Measurements from ENCODE around the gene SH3GLB2. TPM values are rescaled to one million over a fixed set of nuclear protein-coding genes. Genes with fewer than 3 reads are reported as not detected.

Gene SH3GLB2
- total and polyA plus RNA-seq, 2 experiments from 2014 or later: 85.4 to 124 TPM

DNA sequence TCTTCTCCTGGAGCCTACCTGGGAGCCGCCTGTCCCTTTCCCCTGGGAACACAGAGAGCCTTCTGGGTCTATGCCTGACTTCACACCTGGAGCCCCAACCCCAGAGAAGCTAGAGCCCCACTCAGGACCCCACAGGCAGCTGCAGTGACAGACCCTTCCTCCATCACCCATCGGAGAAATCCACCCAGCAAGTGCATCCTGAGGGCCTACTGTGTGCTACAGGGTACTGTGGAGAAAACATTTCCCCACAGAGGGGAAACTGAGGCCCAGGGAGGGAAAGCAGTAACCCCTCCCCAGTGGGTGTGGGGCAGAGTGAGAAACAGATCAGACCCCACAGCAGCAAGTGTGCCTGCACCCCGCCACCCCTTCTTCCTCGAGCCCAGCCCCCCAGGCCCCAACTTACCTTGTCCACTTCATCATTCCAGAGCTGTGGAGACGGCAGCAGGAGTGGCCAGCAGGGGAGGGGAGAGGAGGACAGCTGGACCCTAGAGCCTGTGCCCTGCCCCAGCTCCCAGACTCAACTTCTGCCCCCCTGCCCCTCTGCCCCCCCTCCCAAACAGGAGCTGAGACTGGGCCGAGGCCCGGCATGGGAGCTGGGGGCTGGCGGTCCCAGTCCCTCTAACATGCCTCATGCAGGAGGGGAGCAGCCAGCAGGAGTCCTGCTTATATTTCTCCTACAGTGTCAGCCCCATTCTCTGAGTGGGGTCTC is 17.7 kb downstream of the SH3GLB2 start:
- Histone ChIP-seq H3K4me3 (no peak overlapping the region), H3K27me3 (no peaks in the 10 kb centered on the region), H3K27ac (no peak overlapping the region), H2AFZ (no peak overlapping the region), H3K4me2 (no peak overlapping the region), H3K9me2 (replicated peaks; ENCODE audit: insufficient read depth) (no peaks in the 10 kb centered on the region), H3K4me1 (ENCODE audit: insufficient read depth) (no peaks in the 10 kb centered on the region), H3K9me3 (ENCODE audit: low read depth) (no peaks in the 10 kb centered on the region), H4K20me1 (ENCODE audit: insufficient read depth, poor library complexity, severe bottlenecking) (no peaks in the 10 kb centered on the region), H3K36me3 (replicated peaks; ENCODE audit: insufficient read depth, low read depth) (no peaks in the 10 kb centered on the region), H3K79me2 (no peaks in the 10 kb centered on the region)
- peak; percentile 3 for DNase-seq (ENCODE audit: low spot score)
- WGBS (ENCODE audit: low lambda C conversion rate, missing lambda C conversion rate): 94% methylated on average over 8 of the region's 8 CpGs
- TF ChIP-seq, protein P1, sequence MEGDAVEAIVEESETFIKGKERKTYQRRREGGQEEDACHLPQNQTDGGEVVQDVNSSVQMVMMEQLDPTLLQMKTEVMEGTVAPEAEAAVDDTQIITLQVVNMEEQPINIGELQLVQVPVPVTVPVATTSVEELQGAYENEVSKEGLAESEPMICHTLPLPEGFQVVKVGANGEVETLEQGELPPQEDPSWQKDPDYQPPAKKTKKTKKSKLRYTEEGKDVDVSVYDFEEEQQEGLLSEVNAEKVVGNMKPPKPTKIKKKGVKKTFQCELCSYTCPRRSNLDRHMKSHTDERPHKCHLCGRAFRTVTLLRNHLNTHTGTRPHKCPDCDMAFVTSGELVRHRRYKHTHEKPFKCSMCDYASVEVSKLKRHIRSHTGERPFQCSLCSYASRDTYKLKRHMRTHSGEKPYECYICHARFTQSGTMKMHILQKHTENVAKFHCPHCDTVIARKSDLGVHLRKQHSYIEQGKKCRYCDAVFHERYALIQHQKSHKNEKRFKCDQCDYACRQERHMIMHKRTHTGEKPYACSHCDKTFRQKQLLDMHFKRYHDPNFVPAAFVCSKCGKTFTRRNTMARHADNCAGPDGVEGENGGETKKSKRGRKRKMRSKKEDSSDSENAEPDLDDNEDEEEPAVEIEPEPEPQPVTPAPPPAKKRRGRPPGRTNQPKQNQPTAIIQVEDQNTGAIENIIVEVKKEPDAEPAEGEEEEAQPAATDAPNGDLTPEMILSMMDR (IDR thresholded peaks at IDR 0.05; ENCODE audit: poor library complexity): no peak
- TF ChIP-seq EZH2phosphoT487 (IDR thresholded peaks at IDR 0.05; ENCODE audit: low read depth, severe bottlenecking, unreplicated experiment): no peak
- TF ChIP-seq EZH2 (IDR thresholded peaks at IDR 0.05; ENCODE audit: borderline replicate concordance): no peak

DNA sequence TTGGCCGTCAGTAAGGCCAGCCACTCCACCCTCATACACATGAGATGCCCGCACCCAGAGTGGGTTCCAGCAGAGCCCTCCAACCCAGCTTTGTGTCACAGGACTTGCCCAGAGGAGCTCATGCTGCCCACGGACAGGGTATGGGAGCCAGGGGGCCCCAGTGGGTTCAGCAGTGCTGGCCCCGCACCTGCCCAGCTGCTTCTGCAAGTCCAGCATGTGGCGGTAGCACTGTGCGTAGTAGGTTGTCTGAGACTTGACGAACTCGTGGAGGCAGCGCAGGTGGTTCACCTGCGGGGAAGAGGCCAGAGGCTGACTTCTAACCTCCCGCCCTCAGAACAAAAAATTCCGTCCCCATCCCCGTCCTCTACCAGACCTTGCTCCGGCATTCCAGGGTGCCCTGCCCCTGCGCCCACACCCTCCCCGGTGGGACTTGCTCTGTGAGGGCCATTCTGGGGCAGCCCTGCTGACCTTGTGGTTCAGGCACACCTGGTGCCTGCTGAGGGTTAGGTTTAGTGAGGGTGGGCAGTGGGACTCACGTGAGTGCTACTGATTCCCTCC is 18.5 kb downstream of the SH3GLB2 start:
- WGBS (ENCODE audit: low lambda C conversion rate, missing lambda C conversion rate): 96% methylated on average over 16 of the region's 17 CpGs

DNA sequence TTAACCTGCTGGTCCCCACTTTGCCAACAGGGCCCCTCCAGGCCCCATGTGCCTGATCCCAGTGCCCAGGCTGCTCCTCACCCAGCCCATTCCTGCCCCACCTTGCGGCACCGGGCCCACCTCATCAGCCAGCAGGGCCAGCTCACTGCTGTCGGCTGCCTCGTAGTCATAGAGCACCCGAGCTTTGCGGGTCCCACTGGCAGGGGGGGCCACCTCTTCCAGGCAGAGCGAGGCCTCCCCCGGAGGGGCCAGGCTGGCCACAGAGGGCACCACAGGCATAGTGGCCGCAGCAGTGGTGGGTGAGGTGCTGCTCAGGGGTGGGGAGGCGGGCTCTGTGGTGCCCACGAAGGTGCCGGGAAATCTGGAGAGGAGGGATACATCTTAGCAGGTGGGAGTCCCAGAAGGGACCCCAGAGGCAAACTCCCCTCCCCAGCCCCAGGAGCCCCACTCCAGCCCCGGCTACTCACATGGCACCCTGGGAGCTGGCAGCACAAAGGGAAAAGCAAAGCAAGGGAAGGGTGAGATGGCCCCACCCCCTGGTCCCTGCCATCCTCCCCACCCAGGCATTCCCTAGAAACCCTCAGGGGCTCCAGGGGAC is 19.0 kb downstream of the SH3GLB2 start:
- H3K36me3 ChIP-seq (replicated peaks; ENCODE audit: insufficient read depth, low read depth): no peaks in the 10 kb centered on the region
- H3K9me3 ChIP-seq (ENCODE audit: low read depth): no peaks in the 10 kb centered on the region
- no peak overlapping the region for H3K4me3 ChIP-seq
- no peaks in the 10 kb centered on the region for H3K79me2 ChIP-seq
- peak; percentile 3 for DNase-seq (ENCODE audit: low spot score)
- H3K4me2 ChIP-seq: no peak overlapping the region
- no peaks in the 10 kb centered on the region for H3K4me1 ChIP-seq (ENCODE audit: insufficient read depth)
- H3K27ac ChIP-seq: no peak overlapping the region
- no peaks in the 10 kb centered on the region for H3K9me2 ChIP-seq (replicated peaks; ENCODE audit: insufficient read depth)
- H4K20me1 ChIP-seq (ENCODE audit: insufficient read depth, poor library complexity, severe bottlenecking): no peaks in the 10 kb centered on the region
- no peak overlapping the region for H2AFZ ChIP-seq
- TF ChIP-seq, protein P1 (IDR thresholded peaks at IDR 0.05; ENCODE audit: poor library complexity): no peak
- TF ChIP-seq EZH2 (IDR thresholded peaks at IDR 0.05; ENCODE audit: borderline replicate concordance) (no peak), EZH2phosphoT487 (IDR thresholded peaks at IDR 0.05; ENCODE audit: low read depth, severe bottlenecking, unreplicated experiment) (no peak)
- 91% methylated on average over 8 of the region's 13 CpGs for WGBS (ENCODE audit: low lambda C conversion rate, missing lambda C conversion rate)
- H3K27me3 ChIP-seq: no peaks in the 10 kb centered on the region

More for the DNA sequence above, 18.5 kb downstream of the SH3GLB2 start:
- DNase-seq (ENCODE audit: low spot score): peak; percentile 3
- Histone ChIP-seq H2AFZ (no peak overlapping the region), H3K36me3 (replicated peaks; ENCODE audit: insufficient read depth, low read depth) (no peaks in the 10 kb centered on the region), H3K9me3 (ENCODE audit: low read depth) (no peaks in the 10 kb centered on the region), H3K27ac (no peak overlapping the region), H3K4me1 (ENCODE audit: insufficient read depth) (no peaks in the 10 kb centered on the region), H4K20me1 (ENCODE audit: insufficient read depth, poor library complexity, severe bottlenecking) (no peaks in the 10 kb centered on the region), H3K79me2 (no peaks in the 10 kb centered on the region), H3K4me2 (no peak overlapping the region), H3K27me3 (no peaks in the 10 kb centered on the region), H3K9me2 (replicated peaks; ENCODE audit: insufficient read depth) (no peaks in the 10 kb centered on the region), H3K4me3 (no peak overlapping the region)
- TF ChIP-seq EZH2phosphoT487 (IDR thresholded peaks at IDR 0.05; ENCODE audit: low read depth, severe bottlenecking, unreplicated experiment): no peak
- TF ChIP-seq EZH2 (IDR thresholded peaks at IDR 0.05; ENCODE audit: borderline replicate concordance): no peak
- TF ChIP-seq, protein P1 (IDR thresholded peaks at IDR 0.05; ENCODE audit: poor library complexity): no peak
